CD8-positive, alpha-beta memory T cell (primary cell): ENCODE measurements around the gene AKAP4. TPM values are rescaled to one million over a fixed set of nuclear protein-coding genes. Genes with fewer than 3 reads are reported as not detected.

Experiments used
- CTCF ChIA-PET: fragments of 350-600 bp; sonication (Branson Sonifier 250); formaldehyde crosslinking; loops from one replicate; lab custom pipeline; 2021; ENCODE audit warnings: antibody characterized with exemption; lab: Charles Lee
- POLR2A ChIA-PET: fragments of 350-600 bp; sonication (Branson Sonifier 250); formaldehyde crosslinking; loops from one replicate; lab custom pipeline; 2021; ENCODE audit warnings: antibody characterized with exemption; lab: Charles Lee
- DNase-seq, 5 donors: peaks; one replicate each; pipeline versions ENCODE4 v3.0.0 to v3.0.0-alpha.2; 2020 to 2022; ENCODE audit warnings: mixed read lengths in 1 of 5
- H3K27ac ChIP-seq: one replicate; pipeline ENCODE4 v1.7.0; 2013; ENCODE audit warnings: low read depth, mild to moderate bottlenecking, low read length, moderate library complexity
- H3K27me3 ChIP-seq: 2 replicates; pipeline ENCODE4 v1.7.0; 2013; ENCODE audit warnings: low read length, mild to moderate bottlenecking; ENCODE audit not compliant: insufficient read depth, poor library complexity, severe bottlenecking
- H3K36me3 ChIP-seq: 2 replicates; pipeline ENCODE4 v1.7.0; 2013; ENCODE audit warnings: mild to moderate bottlenecking, low read length, moderate library complexity; ENCODE audit not compliant: insufficient read depth
- H3K4me1 ChIP-seq: 2 replicates; pipeline ENCODE4 v1.7.0; 2013; ENCODE audit warnings: mild to moderate bottlenecking, low read length, moderate library complexity; ENCODE audit not compliant: insufficient read depth
- H3K4me3 ChIP-seq: 2 replicates; pipeline ENCODE4 v1.7.0; 2013; ENCODE audit warnings: mild to moderate bottlenecking, low read length
- H3K9me3 ChIP-seq: 2 replicates; pipeline ENCODE4 v1.7.0; 2013; ENCODE audit warnings: mild to moderate bottlenecking, low read length
- H3K27ac Mint-ChIP-seq, 8 donors: one replicate each; pipeline ENCODE4 v1.8.0; 2020 to 2021; ENCODE audit warnings: mixed read lengths in 8 of 8, mild to moderate bottlenecking in 6 of 8, inconsistent platforms in 3 of 8, moderate library complexity in 3 of 8
- H3K27me3 Mint-ChIP-seq, 2 donors: one replicate each; pipeline ENCODE4 v1.8.0; 2020 to 2021; ENCODE audit warnings: mixed read lengths in 2 of 2, mild to moderate bottlenecking in 1 of 2, moderate library complexity in 1 of 2
- H3K36me3 Mint-ChIP-seq, 3 donors: one replicate each; pipeline ENCODE4 v1.8.0; 2020 to 2021; ENCODE audit warnings: mixed read lengths in 3 of 3, inconsistent platforms in 1 of 3, mild to moderate bottlenecking in 1 of 3
- H3K4me1 Mint-ChIP-seq, 3 donors: one replicate each; pipeline ENCODE4 v1.8.0; 2020 to 2021; ENCODE audit warnings: mixed read lengths in 3 of 3, inconsistent platforms in 1 of 3, mild to moderate bottlenecking in 1 of 3
- H3K4me3 Mint-ChIP-seq, 7 donors: one replicate each; pipeline ENCODE4 v1.8.0; 2020 to 2021; ENCODE audit warnings: mixed read lengths in 7 of 7, mild to moderate bottlenecking in 6 of 7, moderate library complexity in 4 of 7, inconsistent platforms in 2 of 7
- H3K9me3 Mint-ChIP-seq, 5 donors: one replicate each; pipeline ENCODE4 v1.8.0; 2020 to 2022; ENCODE audit warnings: mixed read lengths in 5 of 5, mild to moderate bottlenecking in 3 of 5, moderate library complexity in 2 of 5, inconsistent platforms in 1 of 5
- polyA plus RNA-seq: library from polyadenylated mRNA; unstranded; fragments of 300-500 nt; fragmentation: Illumina TruSeq; gene quantifications from one replicate; pipeline ENCODE4 v1.2.3, GENCODE V29; 2021
- total RNA-seq, 2 experiments: library from RNA; stranded (reverse); gene quantifications; one replicate each; pipeline ENCODE4 v1.2.3, GENCODE V29; 2021

Gene AKAP4
- total and polyA plus RNA-seq, 3 experiments from 2014 or later = not detected

DNA sequence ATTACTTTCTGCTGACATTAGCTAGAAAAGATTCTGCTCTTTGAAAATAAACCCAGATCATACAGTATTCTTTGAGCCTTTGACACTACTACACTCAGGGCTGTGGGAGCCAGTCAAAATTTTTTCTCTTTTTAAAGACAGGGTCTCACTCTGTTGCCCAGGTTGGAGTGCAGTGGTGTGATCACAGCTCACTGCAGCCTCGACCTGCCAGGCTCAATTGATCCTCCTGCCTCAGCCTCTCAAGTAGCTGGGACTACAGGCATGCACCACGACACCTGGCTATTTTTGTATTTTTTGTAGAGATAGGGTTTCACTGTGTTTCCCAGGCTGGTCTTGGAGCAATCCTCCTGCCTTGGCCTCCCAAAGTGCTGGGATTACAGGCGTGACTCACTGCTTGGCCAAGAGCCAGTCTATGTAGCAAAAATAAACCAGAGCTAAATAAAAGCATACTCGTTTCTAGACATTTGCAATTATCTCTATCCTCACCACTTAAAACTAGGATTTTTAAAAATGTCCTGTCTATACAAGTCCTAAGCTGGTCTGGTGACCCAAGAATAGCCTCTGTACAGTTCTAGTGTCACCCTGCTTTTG, 43.2 kb downstream of the AKAP4 start:
- ChIA-PET POLR2A (no interaction called here), CTCF (no interaction called here)
- H3K9me3 ChIP-seq = no peaks in the 10 kb centered on the region

DNA sequence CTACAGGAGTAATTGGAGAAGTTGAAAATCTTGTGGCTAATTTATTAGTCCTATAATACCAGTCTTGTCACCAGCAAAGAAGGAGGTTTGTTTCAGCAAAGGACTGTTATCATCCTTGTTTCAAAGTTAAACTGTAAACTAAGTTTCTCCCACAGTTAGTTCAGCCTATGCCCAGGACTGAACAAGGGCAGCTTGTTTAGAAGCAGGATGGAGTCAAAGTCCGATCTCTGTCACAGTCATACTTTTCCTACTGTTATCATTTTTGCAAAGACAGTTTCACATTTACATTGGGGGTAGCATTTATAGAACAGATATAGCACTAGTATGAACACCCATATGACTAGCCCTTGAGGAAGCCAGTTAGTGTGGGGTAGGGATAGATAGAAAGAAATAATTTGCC, 46.4 kb downstream of the AKAP4 start:
- no peak for DNase-seq
- Mint-ChIP-seq H3K27ac (no peak overlapping the region), H3K36me3 (no peaks in the 10 kb centered on the region), H3K4me3 (no peak overlapping the region), H3K9me3 (no peaks in the 10 kb centered on the region), H3K4me1 (no peaks in the 10 kb centered on the region), H3K27me3 (peaks cover 0 to 4% of the 10 kb centered on the region in 2 donors)
- no peaks in the 10 kb centered on the region for H3K9me3 ChIP-seq
- no peak overlapping the region for H3K4me3 ChIP-seq
- H3K4me1 ChIP-seq = no peaks in the 10 kb centered on the region
- H3K27ac ChIP-seq = no peak overlapping the region
- ChIA-PET CTCF (no interaction called here), POLR2A (no interaction called here)
- no peaks in the 10 kb centered on the region for H3K27me3 ChIP-seq
- H3K36me3 ChIP-seq = no peaks in the 10 kb centered on the region

More for the DNA sequence above, 43.2 kb downstream of the AKAP4 start:
- no peak for DNase-seq
- H3K4me3 ChIP-seq = no peak overlapping the region
- peaks cover 0 to 7% of the 10 kb centered on the region in 2 donors for H3K27me3 Mint-ChIP-seq
- no peaks in the 10 kb centered on the region for H3K4me1 Mint-ChIP-seq
- H3K36me3 ChIP-seq = no peaks in the 10 kb centered on the region
- no peak overlapping the region for H3K27ac ChIP-seq
- no peak overlapping the region for H3K27ac Mint-ChIP-seq
- H3K4me1 ChIP-seq = no peaks in the 10 kb centered on the region
- no peaks in the 10 kb centered on the region for H3K36me3 Mint-ChIP-seq
- H3K27me3 ChIP-seq = no peaks in the 10 kb centered on the region
- no peak overlapping the region for H3K4me3 Mint-ChIP-seq
- H3K9me3 Mint-ChIP-seq = no peaks in the 10 kb centered on the region

DNA sequence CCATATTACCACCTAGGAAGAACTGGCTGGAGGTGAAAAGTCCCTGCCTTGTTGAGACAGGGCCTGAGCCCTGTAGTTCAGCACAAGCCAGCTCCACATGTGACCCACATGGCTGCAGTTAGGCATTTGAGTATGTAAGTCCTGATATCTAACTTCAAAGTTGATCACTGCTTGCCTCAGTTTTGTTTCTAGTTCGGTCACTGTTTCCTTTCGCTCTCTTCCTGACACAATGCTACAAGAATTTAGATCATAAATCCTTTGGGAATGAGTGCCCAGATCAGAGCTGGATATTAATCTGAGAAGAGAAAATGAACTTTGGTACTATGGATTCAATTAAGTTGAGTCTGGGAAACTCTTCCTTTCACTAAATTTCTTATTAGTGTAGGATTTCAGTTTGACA, 48.4 kb downstream of the AKAP4 start:
- Mint-ChIP-seq H3K9me3 (no peaks in the 10 kb centered on the region), H3K36me3 (no peaks in the 10 kb centered on the region), H3K27ac (no peak overlapping the region), H3K4me3 (no peak overlapping the region), H3K27me3 (peaks cover 0 to 6% of the 10 kb centered on the region in 2 donors), H3K4me1 (no peaks in the 10 kb centered on the region)
- H3K9me3 ChIP-seq = no peaks in the 10 kb centered on the region
- H3K27ac ChIP-seq = no peak overlapping the region
- POLR2A ChIA-PET = no interaction called here
- no peaks in the 10 kb centered on the region for H3K36me3 ChIP-seq
- no peak overlapping the region for H3K4me3 ChIP-seq
- DNase-seq = no peak
- H3K27me3 ChIP-seq = no peaks in the 10 kb centered on the region
- CTCF ChIA-PET = no interaction called here
- H3K4me1 ChIP-seq = no peaks in the 10 kb centered on the region

- Histone ChIP-seq H3K9me3 (no peaks in the 10 kb centered on the region), H3K4me3 (no peak overlapping the region), H3K27ac (no peak overlapping the region), H3K27me3 (no peaks in the 10 kb centered on the region), H3K4me1 (no peaks in the 10 kb centered on the region), H3K36me3 (no peaks in the 10 kb centered on the region)
- no peak for DNase-seq
- CTCF ChIA-PET = no interaction called here
- Mint-ChIP-seq H3K4me1 (no peaks in the 10 kb centered on the region), H3K4me3 (no peak overlapping the region), H3K9me3 (no peaks in the 10 kb centered on the region), H3K27me3 (peaks cover 5 to 6% of the 10 kb centered on the region in 2 donors), H3K36me3 (no peaks in the 10 kb centered on the region), H3K27ac (no peak overlapping the region)
- POLR2A ChIA-PET = no interaction called here
Measured at GRCh38 chrX:50147972-50148371, 52.8 kb downstream of the AKAP4 start.

Other genes starting within 250 kb of the AKAP4 start
- gene CCNB3, start 3.8 kb upstream of the AKAP4 start, total RNA-seq = under 1 TPM; 0.11 to 0.53 TPM
- gene CCNB3, start 3.8 kb upstream of the AKAP4 start, polyA plus RNA-seq = not detected